GM18870 (cell line): ENCODE measurements around the gene HEYL.
"Not testable (repeated sequence)": the region's sequence is repeated elsewhere in the genome, so short reads cannot be mapped to it uniquely, and the experiment has no call there.

ENCODE experiments used
- ATAC-seq: cut with Tn5 transposase; IDR thresholded peaks from one replicate; pipeline ENCODE4 v1.9.1; 2021; ENCODE audit warnings: moderate library complexity; ENCODE audit not compliant: unreplicated experiment

HEYL gene

GRCh38 chr1:39613250-39613649 is 26.2 kb downstream of the HEYL start:
- ATAC-seq = no peak

GRCh38 chr1:39609618-39610331 is 29.7 kb downstream of the HEYL start:
- no peak for ATAC-seq

DNA sequence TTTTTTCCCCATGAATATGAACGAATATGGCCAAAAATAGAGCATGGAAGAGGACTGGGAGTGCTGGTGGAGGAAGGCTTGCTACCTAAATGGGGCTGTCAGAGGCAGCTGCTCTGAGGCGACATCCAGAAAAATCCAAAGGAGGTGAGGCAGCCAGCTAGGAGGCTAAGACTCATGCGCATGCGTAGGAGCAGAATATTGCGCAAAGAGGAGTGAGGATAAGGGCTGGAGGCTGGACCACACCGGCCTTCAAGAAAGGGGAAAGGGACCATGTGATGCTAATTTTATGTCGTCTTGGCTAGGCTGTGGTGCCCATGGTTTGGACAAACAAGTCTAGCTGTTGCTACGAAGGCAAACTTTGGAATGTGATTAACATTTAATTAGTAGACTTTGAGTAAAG is 30.5 kb downstream of the HEYL start:
- ATAC-seq = no peak

DNA sequence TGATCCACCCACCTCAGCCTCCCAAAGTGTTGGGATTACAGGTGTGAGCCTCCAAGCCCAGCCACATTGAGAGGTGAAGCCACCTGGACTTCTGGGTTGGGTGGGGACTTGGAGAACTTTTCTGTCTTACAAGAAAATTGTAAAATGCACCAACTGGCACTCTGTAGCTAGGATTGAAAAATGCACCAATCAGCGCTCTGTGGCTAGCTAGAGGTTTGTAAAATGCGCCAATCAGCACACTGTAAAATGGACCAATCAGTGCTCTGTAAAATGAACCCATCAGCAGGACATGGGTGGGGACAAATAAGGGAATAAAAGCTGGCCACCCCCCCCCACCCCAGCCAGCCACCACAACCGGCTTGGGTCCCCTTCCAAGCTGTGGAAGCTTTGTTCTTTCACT is 35.8 kb downstream of the HEYL start:
- ATAC-seq = not testable (repeated sequence)

DNA sequence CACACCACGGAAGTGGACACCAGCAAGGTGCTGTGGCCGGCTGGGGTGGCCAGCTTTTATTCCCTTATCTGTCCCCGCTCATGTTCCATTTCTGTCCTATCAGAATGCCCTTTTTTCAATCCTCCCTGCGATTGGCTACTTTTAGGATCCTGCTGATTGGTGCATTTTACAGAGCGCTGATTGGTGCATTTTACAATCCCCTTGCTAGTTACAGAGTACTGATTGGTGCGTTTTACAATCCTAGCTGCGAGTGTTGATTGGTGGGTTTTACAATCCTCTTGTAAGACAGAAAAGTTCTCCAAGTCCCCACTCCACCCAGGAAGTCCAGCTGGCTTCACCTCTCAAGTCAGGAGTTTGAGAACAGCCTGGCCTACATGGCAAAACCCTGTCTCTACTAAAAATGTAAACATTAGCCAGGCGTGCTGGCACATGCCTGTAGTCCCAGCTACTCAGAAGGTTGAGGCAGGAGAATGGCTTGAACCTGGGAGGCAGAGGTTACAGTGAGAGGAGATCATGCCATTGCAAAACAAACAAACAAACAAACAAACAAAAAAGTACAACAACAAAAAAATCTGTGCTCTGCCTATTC is 37.7 kb downstream of the HEYL start:
- ATAC-seq = not testable (repeated sequence)

- no peak for ATAC-seq
Measured at GRCh38 chr1:39596163-39596562, 43.3 kb downstream of the HEYL start.

DNA sequence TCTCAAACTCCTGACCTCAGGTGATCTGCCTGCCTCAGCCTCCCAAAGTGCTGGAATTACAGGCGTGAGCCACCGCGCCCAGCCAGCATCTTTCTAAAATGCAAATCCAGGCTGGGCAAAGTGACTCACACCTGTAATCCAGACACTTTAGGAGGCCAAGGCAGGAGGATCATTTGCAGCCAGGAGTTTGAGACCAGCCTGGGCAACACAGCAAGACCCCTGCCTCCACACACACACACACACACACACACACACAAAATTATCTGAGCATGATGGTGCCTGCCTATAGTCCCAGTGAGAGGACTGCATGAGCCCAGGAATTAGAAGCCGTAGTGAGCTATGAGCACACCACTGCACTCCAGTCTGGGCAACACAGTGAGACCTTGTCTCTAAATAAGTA is 46.1 kb downstream of the HEYL start:
- no peak for ATAC-seq

DNA sequence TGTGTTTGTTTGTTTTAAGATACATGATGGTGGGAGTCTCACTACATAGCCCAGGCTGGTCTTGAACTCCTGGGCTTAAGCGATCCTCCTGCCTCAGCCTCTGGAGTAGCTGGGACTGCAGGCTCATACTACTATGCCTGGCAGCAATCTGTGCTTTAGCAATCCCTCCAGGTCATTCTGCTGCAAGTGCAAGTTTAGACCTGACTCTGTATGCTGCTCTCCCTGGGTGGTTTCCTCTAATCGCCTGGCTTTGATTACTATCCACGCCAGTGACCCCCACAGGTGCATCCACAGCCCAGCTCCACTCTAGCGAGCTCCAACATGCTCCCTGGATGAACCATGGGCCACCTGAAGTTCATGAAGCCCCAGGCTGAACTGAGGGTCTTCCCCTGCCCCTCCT is 47.4 kb downstream of the HEYL start:
- ATAC-seq = no peak

DNA sequence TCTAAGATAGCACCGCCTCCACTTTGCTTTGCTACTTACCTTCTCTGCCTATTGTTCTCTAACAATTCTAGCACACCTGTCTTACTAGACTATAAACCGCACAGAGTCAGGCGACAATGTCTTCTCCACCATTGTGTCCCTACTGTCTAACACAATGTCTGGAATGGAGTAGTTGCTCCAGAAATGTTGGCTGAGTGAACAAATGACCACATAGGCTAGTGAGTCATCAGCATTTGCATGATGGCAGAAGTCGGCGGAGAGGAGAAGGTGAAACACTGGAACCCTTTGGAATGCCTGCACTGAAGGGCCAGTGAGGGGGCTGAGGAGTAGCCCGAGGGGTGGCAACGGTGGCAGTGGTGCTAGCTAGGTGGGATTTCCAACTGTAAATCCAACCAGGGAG is 48.9 kb downstream of the HEYL start:
- no peak for ATAC-seq

DNA sequence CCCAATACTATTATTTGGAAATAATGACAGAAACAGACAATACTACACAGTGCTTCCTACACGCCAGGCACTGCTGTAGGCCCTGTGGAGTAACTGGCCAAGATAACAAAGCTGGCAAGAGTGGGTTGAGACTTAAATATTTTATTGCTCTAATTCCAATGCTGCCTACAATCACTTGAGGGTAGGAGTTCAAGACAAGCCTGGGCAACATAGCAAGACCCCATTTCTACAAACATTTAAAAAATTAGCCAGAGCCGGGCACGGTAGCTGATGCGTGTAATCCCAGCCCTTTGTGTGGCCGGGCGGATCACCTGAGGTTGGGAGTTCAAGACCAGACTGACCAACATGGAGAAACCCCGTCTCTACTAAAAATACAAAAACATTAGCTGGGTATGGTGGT is 53.5 kb downstream of the HEYL start:
- no peak for ATAC-seq

DNA sequence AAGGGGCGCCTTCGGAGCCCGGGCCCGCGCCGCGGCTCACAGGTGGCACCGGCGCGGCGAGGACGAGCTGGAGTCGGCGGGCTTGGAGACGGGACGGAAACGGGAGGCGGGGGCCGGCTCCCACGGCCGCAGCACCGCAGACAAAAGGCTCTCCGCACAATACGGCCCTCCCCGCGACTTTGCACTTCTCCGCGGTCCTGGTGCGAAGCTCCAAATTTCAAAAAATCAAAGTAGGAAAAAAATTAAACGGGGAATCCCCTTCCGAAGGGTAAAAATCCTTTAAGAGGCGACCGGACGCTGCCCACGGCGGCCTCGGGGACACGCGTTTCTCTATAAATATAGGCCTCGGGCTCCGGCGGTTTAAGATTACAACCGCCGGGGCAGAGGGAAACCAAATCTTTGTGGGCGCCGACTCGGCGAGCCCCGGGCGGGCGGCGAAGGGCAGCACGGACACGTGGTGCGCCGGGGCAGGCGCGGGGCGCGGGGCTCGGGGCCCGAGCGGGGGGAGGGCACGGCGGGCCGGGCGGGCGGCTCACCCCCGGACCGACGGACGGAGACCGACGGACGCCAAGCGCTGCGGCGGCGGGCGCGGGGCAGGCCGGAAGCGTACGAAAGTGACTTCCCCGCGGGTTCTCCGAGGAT is 63.3 kb downstream of the HEYL start:
- no peak for ATAC-seq

- no peak for ATAC-seq
Measured at GRCh38 chr1:39575191-39576015, 64.0 kb downstream of the HEYL start.

GRCh38 chr1:39574646-39575045 is 64.8 kb downstream of the HEYL start:
- no peak for ATAC-seq
